Adipose tissue (tissue), 3 donors: ENCODE results near the gene SPDYE4. TPM values are rescaled to one million over a fixed set of nuclear protein-coding genes. Genes with fewer than 3 reads are reported as not detected.

ENCODE experiments used
- H3K27ac ChIP-seq: one replicate; pipeline ENCODE4 v1.5.1; 2013; ENCODE audit warnings: low read depth, low read length
- WGBS, 3 donors: extraction: QIAGEN DNeasy Blood & Tissue Kit; methylation state at CpG; one replicate each; pipeline ENCODE4 v1.1.7; 2013; 5-methylcytosine and 5-hydroxymethylcytosine counted together
- polyA plus RNA-seq, 3 donors: library from polyadenylated mRNA; stranded (reverse); fragments of 200-250 nt; gene quantifications; one replicate each; pipeline ENCODE4 v1.2.3, GENCODE V29; 2013
- donor health status: healthy with polysubstance abuse.
- donor health status: Bipolar disorder and iron deficiency.
- donor health status: healthy.

Gene SPDYE4
- polyA plus RNA-seq, 3 donors: not detected

- 82 to 88% (median 87%) methylated on average over 9 of the region's 9 CpGs for WGBS, 3 donors
- H3K27ac ChIP-seq: no peak overlapping the region
These were observed 57.1 kb downstream of the SPDYE4 start for GRCh38 chr17:8701221-8701620.

Other genes starting within 250 kb of the SPDYE4 start
- gene MYH10, start 127.8 kb downstream of the SPDYE4 start, polyA plus RNA-seq: 10 to 100 TPM in 2 of 3 donors, 1 to 10 TPM in 1; 7.0 to 19.8 (median 18.9) TPM
- not detected for gene CCDC42, start 13.7 kb downstream of the SPDYE4 start, polyA plus RNA-seq
- gene MFSD6L, start 40.8 kb upstream of the SPDYE4 start, polyA plus RNA-seq: 1 to 10 TPM in 1 of 3 donors, under 1 TPM in 2; 0.30 to 6.4 (median 0.34) TPM
- under 1 TPM in 2 of 3 donors, not detected in 1; 0.09 to 0.54 TPM for gene PIK3R6, start 109.1 kb upstream of the SPDYE4 start, polyA plus RNA-seq
- 1 to 10 TPM; 1.2 to 6.9 (median 3.9) TPM for gene PIK3R5, start 207.2 kb upstream of the SPDYE4 start, polyA plus RNA-seq